Body of pancreas (tissue), 4 donors: Measurements from ENCODE around the gene HSF2BP.

Source experiments
- CTCF ChIP-seq, 7 experiments: fragments of 450-650 bp in 4 of 7; fragments of 200-600 bp in 3 of 7; sonication (generic) in 3 of 7; IDR thresholded peaks; one replicate each; pipeline ENCODE4 v1.5.1; 2016 to 2019; ENCODE audit warnings: antibody characterized with exemption in 7 of 7
- POLR2A ChIP-seq, 3 donors: fragments of 450-650 bp; IDR thresholded peaks; one replicate each; pipeline ENCODE4 v1.6.1; 2016; ENCODE audit warnings: antibody characterized with exemption in 3 of 3, mild to moderate bottlenecking in 2 of 3

DNA sequence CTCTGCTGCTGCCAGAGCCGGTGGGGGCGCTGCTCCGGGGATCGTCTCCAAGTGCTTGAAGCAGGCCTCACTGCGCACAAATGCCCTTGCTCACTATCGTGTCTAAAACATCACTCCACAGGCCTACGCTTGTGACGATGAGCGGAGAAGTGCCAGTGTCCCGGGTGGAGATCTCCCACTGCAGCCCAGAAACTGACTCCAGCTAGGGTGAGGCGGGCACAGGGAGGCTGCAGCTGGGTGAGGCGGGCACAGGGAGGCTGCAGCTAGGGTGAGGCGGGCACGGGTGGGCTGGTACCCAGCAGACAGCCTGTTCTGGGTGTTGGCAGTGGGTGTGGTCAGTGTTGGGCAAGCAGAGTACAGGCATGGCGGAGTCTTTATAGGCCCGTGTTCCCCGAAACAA is 36.9 kb upstream of the HSF2BP start:
- TF ChIP-seq CTCF (IDR thresholded peaks at IDR 0.05): no peak
- TF ChIP-seq POLR2A (IDR thresholded peaks at IDR 0.05): no peak
